Sciatic nerve (tissue), 2 donors: Measurements from ENCODE around the gene SMOC1. TPM values are rescaled to one million over a fixed set of nuclear protein-coding genes. Genes with fewer than 3 reads are reported as not detected.

Experiments
- ATAC-seq: fragments of 200-7000 bp; cut with Tn5 transposase; one replicate; pipeline ENCODE4 v1.9.1; 2020; ENCODE audit warnings: mild to moderate bottlenecking, moderate library complexity
- DNase-seq: peaks from one replicate; pipeline ENCODE4 v3.0.0-alpha.2; 2020; ENCODE audit warnings: low spot score
- intact Hi-C: fragments of 100-400 bp; cut with DNase I; formaldehyde crosslinking; loops from one replicate; pipeline ENCODE4 v1.14.2; 2022
- total RNA-seq: library from RNA; stranded (reverse); fragmentation: NEBNext Ultra II Directional; extraction: Animal tissue kit (Norgen Biotek cat#: 25700); gene quantifications from one replicate; pipeline ENCODE4 v1.2.1, GENCODE V29; 2021
- donor health status: DM: no; HTN: no; CAD: no.
- donor health status: DM: no; HTN: no; CAD: no.

The SMOC1 gene
- total RNA-seq, 1 donor from 2014 or later = 12.9 TPM

DNA sequence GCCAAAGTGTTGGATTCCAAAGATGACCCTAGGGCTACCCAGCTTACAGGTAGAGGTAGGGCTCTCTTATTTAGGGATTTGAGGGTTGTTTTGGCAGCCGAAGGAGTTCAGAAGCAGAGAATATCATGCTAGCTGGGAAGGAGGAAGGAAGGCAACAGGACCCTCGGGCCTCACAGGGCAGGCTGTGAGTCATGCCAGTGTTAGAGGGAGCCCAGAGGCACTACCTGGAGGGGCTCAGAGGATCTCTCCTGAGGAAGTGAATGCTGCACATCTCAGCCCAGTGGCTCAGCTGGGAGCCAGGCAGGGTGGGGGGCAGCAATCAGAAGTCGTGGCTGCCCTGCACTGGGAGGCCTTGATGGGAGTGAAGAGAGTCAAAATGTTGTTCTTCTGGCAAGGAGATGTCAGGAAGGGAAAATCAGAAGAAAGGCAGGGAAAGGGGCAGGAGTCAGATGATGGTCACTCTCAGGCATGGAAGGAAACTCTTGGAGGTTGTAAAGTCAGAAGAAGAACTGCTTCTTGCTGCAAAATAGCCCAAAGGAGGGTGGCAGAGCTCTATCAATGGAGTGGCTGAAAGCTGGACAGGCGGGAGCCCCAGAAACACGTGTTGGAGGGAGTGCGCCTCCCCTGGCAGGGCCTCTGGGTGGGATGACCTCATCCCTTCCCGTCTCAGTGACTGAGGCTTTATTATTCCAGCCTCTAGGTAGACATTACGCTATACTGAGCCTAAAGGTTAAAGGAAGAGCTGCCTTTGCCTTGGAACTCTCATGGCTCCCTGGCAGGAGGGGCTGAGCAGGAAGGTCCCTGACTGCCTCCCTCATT lies 141.3 kb downstream of the SMOC1 start:
- DNase-seq = no peak
- ATAC-seq = no peak
- intact Hi-C loops = no loop called here

DNA sequence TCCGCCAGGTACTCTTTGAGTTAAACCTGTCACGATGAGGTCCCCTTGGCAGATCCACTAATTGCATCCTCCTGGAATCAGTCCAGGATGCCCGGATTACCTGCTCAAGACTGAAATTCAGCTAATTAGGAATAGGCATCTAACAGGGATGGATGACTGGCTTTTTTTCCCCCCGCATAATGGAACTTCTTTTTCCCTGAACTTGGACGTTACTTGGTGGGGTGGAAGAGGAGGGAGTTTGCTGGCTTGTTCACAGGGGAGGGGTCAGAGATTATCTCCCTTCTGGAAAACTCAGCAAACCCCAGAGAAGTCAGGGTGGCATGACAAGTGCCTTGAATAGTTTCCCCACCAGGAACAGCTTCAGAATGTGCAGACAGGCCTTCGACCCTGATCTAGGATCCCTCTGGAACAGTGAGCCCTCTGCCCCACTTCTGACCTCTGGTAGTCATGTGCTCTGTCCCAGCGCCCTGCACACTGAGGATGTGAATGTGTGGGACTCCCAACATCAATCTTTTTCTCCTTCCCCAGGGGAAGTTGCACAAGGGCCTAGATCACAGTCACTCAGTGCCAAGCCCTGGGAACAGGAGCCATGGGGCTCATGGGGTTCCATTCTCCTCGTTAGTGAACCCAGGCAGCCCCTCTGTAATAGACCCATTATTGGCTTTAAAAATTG lies 142.5 kb downstream of the SMOC1 start:
- intact Hi-C loops = no loop called here

DNA sequence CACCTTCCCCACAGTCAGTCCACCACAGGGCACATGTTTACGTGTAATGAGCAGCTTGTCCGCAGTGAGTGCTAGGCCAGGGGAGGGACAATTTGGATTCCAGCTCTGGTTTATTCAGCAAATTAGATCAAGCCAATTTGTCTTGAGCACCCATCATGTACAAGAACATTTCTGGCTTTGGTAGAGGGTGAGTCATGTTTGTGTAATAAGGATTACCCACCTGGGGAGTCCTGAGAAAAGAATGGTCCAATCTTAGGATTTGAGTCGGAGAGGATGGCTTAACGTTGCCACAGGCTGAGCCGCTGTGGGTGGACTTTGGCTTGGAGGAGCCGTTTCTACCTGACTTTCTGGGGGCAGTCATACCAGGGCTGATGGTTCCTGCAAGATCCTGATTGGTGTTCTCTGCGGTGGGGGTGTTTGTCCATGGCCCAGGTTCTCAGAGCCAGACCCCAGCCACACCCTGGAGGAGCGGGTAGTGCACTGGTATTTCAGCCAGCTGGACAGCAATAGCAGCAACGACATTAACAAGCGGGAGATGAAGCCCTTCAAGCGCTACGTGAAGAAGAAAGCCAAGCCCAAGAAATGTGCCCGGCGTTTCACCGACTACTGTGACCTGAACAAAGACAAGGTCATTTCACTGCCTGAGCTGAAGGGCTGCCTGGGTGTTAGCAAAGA lies 143.7 kb downstream of the SMOC1 start:
- DNase-seq (no peak), ATAC-seq (no peak)
- intact Hi-C loops = no loop called here

More for the DNA sequence above, 142.5 kb downstream of the SMOC1 start:
- ATAC-seq (no peak), DNase-seq (no peak)

GRCh38 chr14:70023871-70024270 lies 144.7 kb downstream of the SMOC1 start:
- ATAC-seq (no peak), DNase-seq (no peak)
- intact Hi-C loops = no loop called here

DNA sequence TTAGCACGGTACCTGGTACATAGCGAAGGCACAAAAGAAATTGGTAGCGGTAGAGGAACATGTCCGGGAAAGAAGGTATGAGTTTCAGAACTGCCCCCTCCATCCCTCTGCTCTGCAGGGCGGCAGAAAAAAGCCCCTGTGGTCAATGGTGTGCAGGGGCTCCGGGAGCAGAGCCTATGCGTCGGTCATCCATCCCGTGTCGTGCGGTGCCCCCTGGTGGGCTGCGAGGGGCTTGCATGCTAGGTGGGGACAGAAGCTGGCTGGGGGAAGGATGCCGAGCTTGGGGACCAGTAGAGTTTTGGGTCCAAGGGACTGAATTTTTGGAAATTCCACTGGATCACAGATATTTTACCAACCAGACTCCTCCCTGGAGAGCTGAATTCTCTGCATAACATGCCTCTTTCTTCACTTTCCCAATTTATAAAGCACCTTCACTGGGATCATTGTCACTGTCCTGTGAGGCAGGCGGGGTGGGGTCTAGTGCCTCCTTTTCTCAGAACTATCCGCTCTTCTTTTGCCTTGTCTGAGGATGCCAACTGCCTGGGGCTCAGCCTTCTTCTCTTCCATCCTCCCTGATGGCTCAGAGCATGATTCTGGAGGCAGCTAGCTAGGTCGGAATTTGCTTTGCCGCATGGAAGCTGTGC lies 148.7 kb downstream of the SMOC1 start:
- ATAC-seq (peak; percentile 83), DNase-seq (peak; percentile 88)
- intact Hi-C loops = loop anchor here (2.0 kb wide), 1 partner anchor 209 kb away; no protein-coding TSS in a partner anchor

- intact Hi-C loops = loop anchor here (2.0 kb wide), 1 partner anchor 211 kb away; no protein-coding TSS in a partner anchor
- ATAC-seq (no peak), DNase-seq (no peak)
Observed at GRCh38 chr14:70029296-70030132, 150.3 kb downstream of the SMOC1 start.

- intact Hi-C loops = no loop called here
- ATAC-seq = no peak
- DNase-seq = no peak
Observed at GRCh38 chr14:70032016-70032415, 152.8 kb downstream of the SMOC1 start.

GRCh38 chr14:70032447-70032846 lies 153.2 kb downstream of the SMOC1 start:
- no peak for ATAC-seq

GRCh38 chr14:70033116-70033515 lies 153.9 kb downstream of the SMOC1 start:
- intact Hi-C loops = no loop called here
- no peak for DNase-seq
- ATAC-seq = no peak

More at GRCh38 chr14:70032447-70032846, 153.2 kb downstream of the SMOC1 start:
- DNase-seq = no peak
- intact Hi-C loops = no loop called here

DNA sequence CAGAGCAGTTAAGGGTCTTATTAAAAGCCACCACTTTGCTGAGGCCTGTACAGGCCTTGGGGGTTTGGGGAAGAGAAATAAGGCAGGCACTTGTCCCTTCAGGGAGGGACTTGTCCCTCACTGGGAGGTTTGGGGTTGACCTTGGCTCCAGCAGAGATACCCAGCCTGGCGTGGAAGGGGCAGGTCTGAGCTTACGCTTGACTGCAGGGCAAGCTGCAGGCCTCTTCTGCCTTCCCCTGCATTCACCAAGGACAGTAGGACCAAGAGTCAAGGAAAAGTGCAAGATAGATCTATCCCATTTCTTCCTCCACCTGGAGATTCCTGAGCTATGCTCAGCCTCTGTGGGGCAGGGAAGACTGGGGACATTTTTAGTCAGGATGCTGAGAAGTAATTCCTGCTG lies 154.3 kb downstream of the SMOC1 start:
- ATAC-seq (no peak), DNase-seq (no peak)
- intact Hi-C loops = no loop called here

- DNase-seq (no peak), ATAC-seq (no peak)
- intact Hi-C loops = no loop called here
Observed at GRCh38 chr14:70034257-70034656, 155.0 kb downstream of the SMOC1 start.

DNA sequence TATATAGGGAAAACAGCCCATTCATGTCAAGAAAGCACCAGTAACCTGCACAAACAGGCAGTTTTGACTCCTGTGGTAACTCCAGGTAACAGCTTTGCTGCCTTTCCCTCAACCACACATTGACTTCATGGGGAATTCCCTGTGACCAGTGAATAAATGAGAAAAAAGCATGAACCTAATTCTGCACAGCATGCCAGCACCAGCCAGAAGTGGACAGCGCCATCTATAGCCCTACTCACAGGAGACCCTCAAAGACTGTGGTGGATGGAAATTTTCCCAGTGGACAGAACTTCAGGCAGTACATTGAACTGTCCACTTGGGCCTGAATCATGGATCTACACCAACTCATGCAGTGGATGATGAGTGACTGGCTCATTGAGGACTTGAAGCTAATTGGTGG lies 157.4 kb downstream of the SMOC1 start:
- intact Hi-C loops = no loop called here
- no peak for ATAC-seq
- no peak for DNase-seq

- DNase-seq (no peak), ATAC-seq (no peak)
- intact Hi-C loops = no loop called here
Observed at GRCh38 chr14:70043001-70043400, 163.8 kb downstream of the SMOC1 start.

DNA sequence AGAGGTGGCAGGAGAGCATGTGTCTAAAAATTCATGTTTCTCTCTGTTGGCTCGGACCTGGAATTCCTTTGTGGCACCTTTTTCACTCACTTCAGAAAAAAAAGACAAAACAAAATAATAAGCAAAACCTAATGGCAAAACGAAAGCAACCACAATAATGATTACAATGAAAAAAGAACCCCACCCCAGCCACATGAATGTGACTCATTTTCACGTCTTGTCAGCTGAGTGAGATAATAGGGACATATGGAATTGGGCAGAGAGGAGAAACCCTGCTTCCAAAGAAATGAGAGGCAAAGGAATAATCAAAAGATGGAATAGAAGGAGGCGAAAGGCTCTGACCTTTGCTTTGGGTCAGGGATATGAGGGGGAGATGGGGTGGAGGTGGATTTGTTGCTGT lies 166.1 kb downstream of the SMOC1 start:
- ATAC-seq (no peak), DNase-seq (no peak)
- intact Hi-C loops = no loop called here

DNA sequence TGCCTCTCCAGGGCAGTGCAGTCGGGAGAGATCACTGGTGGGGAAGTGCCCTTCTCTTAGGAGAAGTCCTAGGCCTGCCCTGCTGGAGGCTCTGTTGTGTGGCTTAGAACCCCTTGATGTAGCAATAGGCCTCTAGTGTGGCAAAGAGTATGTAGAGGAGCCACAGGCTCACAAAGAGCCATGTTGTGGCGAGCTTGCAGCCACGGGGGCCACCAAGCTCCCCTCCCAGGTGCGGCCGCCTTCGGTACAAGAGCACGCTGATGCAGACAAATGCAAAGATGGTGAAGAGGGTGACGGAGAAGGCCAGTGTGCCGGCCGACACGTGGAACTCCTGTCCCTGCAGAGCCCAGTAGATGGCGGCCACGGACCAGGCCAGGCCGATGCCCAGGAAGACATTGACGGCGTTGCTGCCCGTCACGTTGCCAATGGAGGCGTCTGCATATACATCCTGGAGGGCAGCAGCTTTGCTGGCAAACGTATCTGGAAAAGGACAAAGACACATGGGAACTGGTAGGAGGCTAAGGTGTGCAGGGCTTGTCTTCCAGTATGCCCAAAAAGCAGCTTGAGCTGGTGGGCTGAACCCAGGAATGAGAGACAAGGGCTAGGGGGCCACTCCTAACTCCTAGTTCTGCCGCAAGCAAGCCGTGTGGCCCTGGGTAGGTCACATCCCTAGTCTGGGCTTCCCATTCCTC lies 166.8 kb downstream of the SMOC1 start:
- intact Hi-C loops = no loop called here
- peak; percentile 64 for DNase-seq

GRCh38 chr14:70047598-70048312 lies 168.5 kb downstream of the SMOC1 start:
- intact Hi-C loops = no loop called here
- ATAC-seq (no peak), DNase-seq (no peak)

More for the DNA sequence above, 166.8 kb downstream of the SMOC1 start:
- no peak for ATAC-seq

DNA sequence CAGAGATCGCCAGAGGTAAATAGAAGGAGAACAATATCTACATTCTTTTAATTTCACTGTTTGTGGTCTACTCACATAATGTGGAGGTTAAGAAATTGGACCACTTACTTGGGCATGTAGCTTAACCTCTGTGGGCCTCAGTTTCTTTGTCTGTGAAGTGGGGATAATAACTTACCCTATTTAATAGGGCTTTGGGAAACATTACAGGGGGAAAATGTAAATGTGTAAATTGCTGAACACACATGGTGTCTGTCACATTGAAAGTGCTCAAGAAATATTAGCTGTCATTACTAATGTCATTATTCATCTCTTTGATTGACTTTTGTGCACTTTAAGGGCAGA lies 169.1 kb downstream of the SMOC1 start:
- no peak for DNase-seq
- ATAC-seq = no peak
- intact Hi-C loops = no loop called here
